Tibial artery (tissue), 4 donors: ENCODE measurements around the gene P3H2.

Experiments
- DNase-seq, 2 donors: peaks; one replicate each; pipeline ENCODE4 v3.0.0-alpha.2; 2019
- H3K27ac ChIP-seq, 2 donors: fragments of 200-600 bp; sonication (generic) in 1 of 2; 1 replicate in 1 of 2; 2 replicates in 1 of 2; pipeline ENCODE4 v1.5.1; 2018 to 2019; ENCODE audit warnings: mild to moderate bottlenecking in 1 of 2
- H3K27me3 ChIP-seq, 2 donors: fragments of 200-600 bp; sonication (generic) in 1 of 2; one replicate each; pipeline versions ENCODE4 v1.5.1 to v1.6.0; 2016 to 2019
- H3K36me3 ChIP-seq, 3 donors: fragments of 200-600 bp; sonication (generic) in 2 of 3; one replicate each; pipeline ENCODE4 v1.5.1; 2016 to 2019; ENCODE audit warnings: mild to moderate bottlenecking in 2 of 3
- H3K4me1 ChIP-seq, 4 donors: fragments of 200-600 bp; sonication (generic) in 2 of 4; 1 replicate in 3 of 4; 2 replicates in 1 of 4; pipeline ENCODE4 v1.5.1; 2016 to 2019
- H3K4me3 ChIP-seq, 2 donors: fragments of 200-600 bp; sonication (generic) in 1 of 2; 1 replicate in 1 of 2; 2 replicates in 1 of 2; pipeline ENCODE4 v1.5.1; 2018 to 2019; ENCODE audit warnings: mild to moderate bottlenecking in 2 of 2
- H3K9me3 ChIP-seq, 3 donors: fragments of 200-600 bp; sonication (generic) in 1 of 3; one replicate each; pipeline ENCODE4 v1.5.1; 2016 to 2019
- CTCF ChIP-seq, 2 experiments: fragments of 200-600 bp in 1 of 2; fragments of 450-650 bp in 1 of 2; IDR thresholded peaks; one replicate each; pipeline ENCODE4 v1.5.1; 2017 to 2019; ENCODE audit warnings: antibody characterized with exemption in 2 of 2, mild to moderate bottlenecking in 1 of 2, moderate library complexity in 1 of 2
- intact Hi-C: fragments of 100-400 bp; cut with DNase I; formaldehyde crosslinking; loops from one replicate; pipeline ENCODE4 v1.15.0; 2023; ENCODE audit warnings: low total_unique reads

The P3H2 gene

GRCh38 chr3:190120269-190121060, at the start of gene P3H2:
P3H2 (minus strand) TSS chr3:190120897; CDS start chr3:190120731, 166 bp downstream.
- intact Hi-C loops, result loop anchor here (5.0 to 10.0 kb wide), 2 partner anchors 103 to 156 kb away; no protein-coding TSS in a partner anchor

DNA sequence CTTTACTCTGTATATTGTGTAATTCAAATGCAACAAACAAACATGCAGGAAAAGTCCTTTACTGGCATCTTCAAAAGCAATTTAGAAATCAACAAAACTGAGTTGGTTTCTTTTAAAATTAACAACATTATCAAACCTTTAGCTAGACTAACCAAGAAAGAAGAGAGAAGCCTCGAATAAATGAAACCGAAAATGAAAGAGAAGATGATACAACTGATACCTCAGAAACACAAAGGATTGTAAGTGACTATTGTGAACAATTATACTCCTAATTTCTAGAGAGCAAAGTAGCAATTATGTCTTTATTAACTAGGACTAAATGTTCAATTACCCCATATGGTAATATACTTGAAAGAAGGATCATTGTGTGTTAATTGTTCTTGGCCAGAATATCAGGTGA, 49.2 kb upstream of the P3H2 start:
- no peak for DNase-seq
- H3K4me3 ChIP-seq, result no peak overlapping the region
- TF ChIP-seq CTCF (IDR thresholded peaks at IDR 0.05), result no peak

More at GRCh38 chr3:190120269-190121060, at the start of gene P3H2:
- peaks cover 0 to 41% (median 17%) of the 10 kb centered on the region in 4 donors for H3K4me1 ChIP-seq
- peak; percentile 78 to 94 for DNase-seq
- peak within 1 kb of the TSS; percentile 81 to 88 for H3K27ac ChIP-seq
- H3K27me3 ChIP-seq, result no peaks in the 10 kb centered on the region
- H3K4me3 ChIP-seq, result peak within 1 kb of the TSS; percentile 67 to 80
- TF ChIP-seq CTCF (IDR thresholded peaks at IDR 0.05), result peak; percentile 46 to 57
- no peaks in the 10 kb centered on the region for H3K9me3 ChIP-seq
- H3K36me3 ChIP-seq, result no peaks in the 10 kb centered on the region

GRCh38 chr3:190169243-190169642, 48.5 kb upstream of the P3H2 start:
- Histone ChIP-seq H3K36me3 (no peaks in the 10 kb centered on the region), H3K4me1 (peaks cover 0 to 9% (median 3%) of the 10 kb centered on the region in 4 donors), H3K27ac (no peak overlapping the region), H3K9me3 (no peaks in the 10 kb centered on the region), H3K4me3 (no peak overlapping the region), H3K27me3 (no peaks in the 10 kb centered on the region)
- no peak for DNase-seq
- intact Hi-C loops, result no loop called here
- no peak for TF ChIP-seq CTCF (IDR thresholded peaks at IDR 0.05)

More for the DNA sequence above, 49.2 kb upstream of the P3H2 start:
- Histone ChIP-seq H3K9me3 (no peaks in the 10 kb centered on the region), H3K27me3 (no peaks in the 10 kb centered on the region), H3K4me1 (peaks cover 0 to 9% (median 3%) of the 10 kb centered on the region in 4 donors), H3K36me3 (no peaks in the 10 kb centered on the region), H3K27ac (no peak overlapping the region)
- intact Hi-C loops, result no loop called here

- H3K9me3 ChIP-seq, result no peaks in the 10 kb centered on the region
- H3K27me3 ChIP-seq, result no peaks in the 10 kb centered on the region
- TF ChIP-seq CTCF (IDR thresholded peaks at IDR 0.05), result no peak
- H3K4me1 ChIP-seq, result peaks cover 0 to 9% (median 3%) of the 10 kb centered on the region in 4 donors
- no peak for DNase-seq
- H3K4me3 ChIP-seq, result no peak overlapping the region
- no peak overlapping the region for H3K27ac ChIP-seq
- H3K36me3 ChIP-seq, result no peaks in the 10 kb centered on the region
- intact Hi-C loops, result no loop called here
Measured at GRCh38 chr3:190167936-190168680, 47.4 kb upstream of the P3H2 start.

- intact Hi-C loops, result no loop called here
- Histone ChIP-seq H3K27me3 (no peaks in the 10 kb centered on the region), H3K27ac (no peak overlapping the region), H3K4me3 (no peak overlapping the region), H3K4me1 (peaks cover 0 to 9% (median 3%) of the 10 kb centered on the region in 4 donors), H3K36me3 (no peaks in the 10 kb centered on the region), H3K9me3 (no peaks in the 10 kb centered on the region)
- no peak for TF ChIP-seq CTCF (IDR thresholded peaks at IDR 0.05)
- no peak for DNase-seq
Measured at GRCh38 chr3:190166948-190167347, 46.3 kb upstream of the P3H2 start.
